GM12878 (cell line): ENCODE results near the gene TMCO1. TPM values are rescaled to one million over a fixed set of nuclear protein-coding genes. Genes with fewer than 3 reads are reported as not detected.

ENCODE experiments used
- ATAC-seq: fragments of 200-7000 bp; cut with Tn5 transposase; 3 replicates; pipeline ENCODE4 v1.9.1; 2020; ENCODE audit warnings: mild to moderate bottlenecking, moderate library complexity
- BruUV-seq: library from RNA; stranded (reverse); fragments of 400-500 nt; replicated peaks from 2 replicates; lab custom pipeline; 2021; lab: Mats Ljungman, UMichigan
- CTCF ChIA-PET: fragments of 300-600 bp; sonication (Branson Sonifier 250); formaldehyde crosslinking; extraction: SDS; loops from one replicate; lab custom pipeline; 2021; ENCODE audit warnings: inconsistent platforms; lab: Yijun Ruan, JAX
- POLR2A ChIA-PET: fragments of 350-600 bp; formaldehyde crosslinking; extraction: SDS; loops from one replicate; lab custom pipeline; 2021; ENCODE audit warnings: inconsistent platforms; lab: Charles Lee
- RAD21 ChIA-PET: fragments of 300-600 bp; sonication (Branson Sonifier 250); formaldehyde crosslinking; loops from one replicate; lab custom pipeline; 2023; ENCODE audit warnings: antibody characterized with exemption; ENCODE audit not compliant: unreplicated experiment; lab: Charles Lee
- SMC1A ChIA-PET: fragments of 300-600 bp; sonication (Branson Sonifier 250); formaldehyde crosslinking; loops from one replicate; lab custom pipeline; 2023; ENCODE audit not compliant: unreplicated experiment, uncharacterized antibody; lab: Charles Lee
- DNase-seq: peaks from one replicate; pipeline ENCODE4 v3.0.0-alpha.2; 2011; ENCODE audit warnings: low read depth, low spot score
- FAIRE-seq: peaks from 3 replicates; lab custom pipeline; 2011; peaks lifted over from hg19 to GRCh38; lab: Jason Lieb, UNC
- H2AFZ ChIP-seq: 2 replicates; pipeline ENCODE4 v1.6.0; 2011; ENCODE audit warnings: low read depth, low read length, control low read depth; ENCODE audit not compliant: control insufficient read depth
- H3K27ac ChIP-seq: 2 replicates; pipeline ENCODE4 v1.5.1; 2011; ENCODE audit warnings: control low read depth; ENCODE audit not compliant: control insufficient read depth, insufficient read depth
- H3K27me3 ChIP-seq, 2 experiments: replicated peaks in 1 of 2; 2 replicates each; pipeline versions ENCODE4 v1.6.0 to v1.6.1; 2011; ENCODE audit warnings: low read length in 1 of 2; ENCODE audit not compliant: control insufficient read depth in 2 of 2, insufficient read depth in 2 of 2
- H3K36me3 ChIP-seq, 2 experiments: 2 replicates each; pipeline ENCODE4 v1.5.1; 2011; ENCODE audit warnings: low read length in 1 of 2; ENCODE audit not compliant: control insufficient read depth in 2 of 2, insufficient read depth in 2 of 2
- H3K4me1 ChIP-seq: 2 replicates; pipeline ENCODE4 v1.6.1; 2011; ENCODE audit warnings: mild to moderate bottlenecking, low read length, moderate library complexity, mixed read lengths; ENCODE audit not compliant: control insufficient read depth, insufficient read depth
- H3K4me2 ChIP-seq: 2 replicates; pipeline ENCODE4 v1.6.0; 2011; ENCODE audit warnings: control low read depth; ENCODE audit not compliant: control insufficient read depth, insufficient read depth
- H3K4me3 ChIP-seq: fragments of 200-600 bp; sonication (generic); 2 replicates; pipeline ENCODE4 v1.5.1; 2016
- H3K79me2 ChIP-seq: 2 replicates; pipeline ENCODE4 v1.6.0; 2011; ENCODE audit warnings: low read length; ENCODE audit not compliant: control insufficient read depth, insufficient read depth
- H3K9ac ChIP-seq: 2 replicates; pipeline ENCODE4 v1.8.0; 2011; ENCODE audit warnings: low read length, control low read depth, mixed read lengths; ENCODE audit not compliant: control insufficient read depth, insufficient read depth
- H3K9me3 ChIP-seq: replicated peaks from 3 replicates; pipeline ENCODE4 v1.5.1; 2011; ENCODE audit warnings: mild to moderate bottlenecking, low read length; ENCODE audit not compliant: control insufficient read depth, insufficient read depth
- H4K20me1 ChIP-seq: 2 replicates; pipeline ENCODE4 v1.6.0; 2011; ENCODE audit not compliant: control insufficient read depth, insufficient read depth
- BCL3 ChIP-seq: IDR thresholded peaks from 2 replicates; pipeline ENCODE4 v1.6.1; 2011; ENCODE audit warnings: borderline replicate concordance, low read depth, mild to moderate bottlenecking, moderate library complexity, low read length; ENCODE audit not compliant: insufficient read depth, poor library complexity, severe bottlenecking
- BRCA1 ChIP-seq: IDR thresholded peaks from 2 replicates; pipeline ENCODE4 v1.6.1; 2011; ENCODE audit warnings: low read depth, low read length, improper control_type of control experiment
- CBFB ChIP-seq: IDR thresholded peaks from 2 replicates; pipeline ENCODE4 v1.6.1; 2016; ENCODE audit warnings: antibody characterized with exemption, low read depth
- CHD2 ChIP-seq: IDR thresholded peaks from 2 replicates; pipeline ENCODE4 v1.6.1; 2011; ENCODE audit warnings: low read depth, low read length, improper control_type of control experiment, borderline replicate concordance
- EZH2 ChIP-seq: IDR thresholded peaks from 2 replicates; pipeline ENCODE4 v1.6.1; 2012; ENCODE audit warnings: low read depth, mild to moderate bottlenecking, control low read depth, inconsistent platforms, low read length, borderline replicate concordance; ENCODE audit not compliant: control insufficient read depth
- FOS ChIP-seq: IDR thresholded peaks from 3 replicates; pipeline ENCODE4 v1.6.1; 2011; ENCODE audit warnings: borderline replicate concordance; ENCODE audit not compliant: insufficient read length; ENCODE audit errors: extremely low read depth
- GATAD2B ChIP-seq: fragments of 450-650 bp; conservative IDR thresholded peaks from 2 replicates; pipeline ENCODE4 v1.6.1; 2017; ENCODE audit warnings: low read depth, mild to moderate bottlenecking, moderate library complexity
- HDGF ChIP-seq: fragments of 450-650 bp; IDR thresholded peaks from 2 replicates; pipeline ENCODE4 v1.6.1; 2016; ENCODE audit warnings: antibody characterized with exemption
- NR2F1 ChIP-seq: fragments of 450-650 bp; conservative IDR thresholded peaks from 2 replicates; pipeline ENCODE4 v1.6.1; 2017; ENCODE audit warnings: mild to moderate bottlenecking
- NRF1 ChIP-seq: conservative IDR thresholded peaks from 2 replicates; pipeline ENCODE4 v1.6.1; 2011; ENCODE audit warnings: mild to moderate bottlenecking, low read depth, low read length, improper control_type of control experiment
- PAX8 ChIP-seq: fragments of 450-650 bp; IDR thresholded peaks from 2 replicates; pipeline ENCODE4 v1.6.1; 2017; ENCODE audit warnings: mild to moderate bottlenecking, moderate library complexity
- POLR2AphosphoS2 ChIP-seq: IDR thresholded peaks from 2 replicates; pipeline ENCODE4 v1.6.1; 2011; ENCODE audit warnings: low read depth, mild to moderate bottlenecking, low read length, improper control_type of control experiment, moderate library complexity
- RCOR1 ChIP-seq: conservative IDR thresholded peaks from 2 replicates; pipeline ENCODE4 v1.6.1; 2012; ENCODE audit warnings: low read depth, low read length, improper control_type of control experiment
- SMARCA5 ChIP-seq: fragments of 450-650 bp; IDR thresholded peaks from 2 replicates; pipeline ENCODE4 v1.6.1; 2017; ENCODE audit warnings: mild to moderate bottlenecking
- SMC3 ChIP-seq: IDR thresholded peaks from 2 replicates; pipeline ENCODE4 v1.6.1; 2011; ENCODE audit warnings: low read length, improper control_type of control experiment, borderline replicate concordance
- SREBF1 ChIP-seq: IDR thresholded peaks from 2 replicates; pipeline ENCODE4 v1.6.1; 2012; ENCODE audit warnings: mild to moderate bottlenecking, low read length
- SREBF2 ChIP-seq: IDR thresholded peaks from 2 replicates; pipeline ENCODE4 v1.6.1; 2012; ENCODE audit warnings: mild to moderate bottlenecking, low read length
- SRF ChIP-seq, 2 experiments: IDR thresholded peaks; 2 replicates each; pipeline ENCODE4 v1.6.1; 2011; ENCODE audit warnings: low read depth in 2 of 2, low read length in 2 of 2, mild to moderate bottlenecking in 1 of 2, moderate library complexity in 1 of 2
- WGBS: methylation state at CpG from one replicate; pipeline ENCODE4 v1.1.6; 2016; ENCODE audit warnings: low lambda C conversion rate; ENCODE audit not compliant: insufficient replicate concordance, insufficient coverage; ENCODE audit errors: missing lambda C conversion rate; 5-methylcytosine and 5-hydroxymethylcytosine counted together
- in situ Hi-C: fragments of 300-500 bp; cut with MboI; formaldehyde crosslinking; loops from 9 replicates; pipeline ENCODE4 v1.14.3; 2018; ENCODE audit warnings: mixed read lengths
- intact Hi-C: fragments of 100-400 bp; cut with micrococcal nuclease; formaldehyde crosslinking; loops from one replicate; pipeline ENCODE4 v1.14.2; 2022; ENCODE audit not compliant: unreplicated experiment
- polyA plus RNA-seq, 11 experiments: library from polyadenylated mRNA; depleted of rRNA in 4 of 11; unstranded in 6 of 11; stranded (reverse) in 5 of 11; fragments of >200 nt; fragmentation: Nextera tagmentation in 4 of 11; fragmentation: Illumina TruSeq in 1 of 11; extraction: Ambion mirVana in 4 of 11; extraction: Trizol in 1 of 11; gene quantifications; 1 replicate in 1 of 11; 2 replicates in 10 of 11; pipeline versions ENCODE4 v1.2.1 to v1.2.3, GENCODE V29; 2011 to 2016; ENCODE audit warnings: inconsistent platforms in 2 of 11, missing spikeins in 2 of 11, low read depth in 1 of 11
- total RNA-seq, 4 experiments: library from RNA; depleted of rRNA in 3 of 4; stranded (reverse); fragments of >200 nt in 3 of 4; fragmentation: Illumina TruSeq in 1 of 4; extraction: Trizol in 1 of 4; gene quantifications; 2 replicates each; pipeline versions ENCODE4 v1.2.1 to v1.2.3, GENCODE V29; 2013 to 2021
- TF ChIP-seq, protein P1 (sequence below): fragments of 450-650 bp; formaldehyde crosslinking; IDR thresholded peaks from 2 replicates; pipeline ENCODE4 v1.4.0; 2022; ENCODE audit warnings: mild to moderate bottlenecking, moderate library complexity
- TF ChIP-seq, protein P2 (sequence below): IDR thresholded peaks from 2 replicates; pipeline ENCODE4 v1.6.1; 2011; ENCODE audit warnings: low read depth, low read length, improper control_type of control experiment, borderline replicate concordance

TMCO1 gene
- total and polyA plus RNA-seq, 10 of the 15 experiments (the other 5 are each of a cell fraction or from before 2014, with no cell fraction given), result 50.3 to 253 (median 126) TPM

DNA sequence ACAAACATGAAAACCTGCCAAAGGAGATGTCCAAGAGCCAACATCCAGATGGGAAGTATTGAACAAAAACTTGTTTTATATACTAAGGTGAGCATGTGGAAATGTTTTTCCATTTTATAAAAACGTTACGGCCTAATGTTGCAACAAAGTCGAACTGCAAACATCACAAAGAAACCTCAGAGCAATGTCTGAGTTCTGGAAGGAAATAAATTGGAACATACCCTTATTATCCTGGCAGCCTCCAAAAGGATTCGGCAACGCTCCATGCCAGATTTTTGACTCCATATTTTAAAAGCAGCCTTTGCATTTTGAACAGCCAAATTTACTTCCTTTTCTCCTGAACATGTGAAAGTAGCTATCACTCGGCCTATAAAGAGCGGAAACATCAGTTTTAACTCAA lies 73.6 kb downstream of the TMCO1 start:
- no peaks in the 10 kb centered on the region for H3K27me3 ChIP-seq
- ChIA-PET SMC1A (no interaction called here), RAD21 (no interaction called here), CTCF (interaction anchor here (0.7 to 1.7 kb wide), 3 partner anchors 9 to 1512 kb away, joined by 3 to 5 read pairs (median 3); no protein-coding TSS in a partner anchor), POLR2A (interaction anchor here (0.8 kb wide), 1 partner anchor 72 kb away, joined by 3 read pairs; no protein-coding TSS in a partner anchor)
- ATAC-seq (no peak), DNase-seq (no peak), FAIRE-seq (no peak)
- no peak overlapping the region for H3K4me3 ChIP-seq
- H4K20me1 ChIP-seq, result no peaks in the 10 kb centered on the region
- no peak overlapping the region for H2AFZ ChIP-seq
- no peak for TF ChIP-seq CHD2
- no peak for TF ChIP-seq HDGF
- no peak for TF ChIP-seq NR2F1
- TF ChIP-seq POLR2AphosphoS2, result no peak
- TF ChIP-seq PAX8, result no peak
- TF ChIP-seq SREBF2, result no peak
- no peak for TF ChIP-seq FOS
- TF ChIP-seq CBFB, result no peak
- TF ChIP-seq, protein P1, sequence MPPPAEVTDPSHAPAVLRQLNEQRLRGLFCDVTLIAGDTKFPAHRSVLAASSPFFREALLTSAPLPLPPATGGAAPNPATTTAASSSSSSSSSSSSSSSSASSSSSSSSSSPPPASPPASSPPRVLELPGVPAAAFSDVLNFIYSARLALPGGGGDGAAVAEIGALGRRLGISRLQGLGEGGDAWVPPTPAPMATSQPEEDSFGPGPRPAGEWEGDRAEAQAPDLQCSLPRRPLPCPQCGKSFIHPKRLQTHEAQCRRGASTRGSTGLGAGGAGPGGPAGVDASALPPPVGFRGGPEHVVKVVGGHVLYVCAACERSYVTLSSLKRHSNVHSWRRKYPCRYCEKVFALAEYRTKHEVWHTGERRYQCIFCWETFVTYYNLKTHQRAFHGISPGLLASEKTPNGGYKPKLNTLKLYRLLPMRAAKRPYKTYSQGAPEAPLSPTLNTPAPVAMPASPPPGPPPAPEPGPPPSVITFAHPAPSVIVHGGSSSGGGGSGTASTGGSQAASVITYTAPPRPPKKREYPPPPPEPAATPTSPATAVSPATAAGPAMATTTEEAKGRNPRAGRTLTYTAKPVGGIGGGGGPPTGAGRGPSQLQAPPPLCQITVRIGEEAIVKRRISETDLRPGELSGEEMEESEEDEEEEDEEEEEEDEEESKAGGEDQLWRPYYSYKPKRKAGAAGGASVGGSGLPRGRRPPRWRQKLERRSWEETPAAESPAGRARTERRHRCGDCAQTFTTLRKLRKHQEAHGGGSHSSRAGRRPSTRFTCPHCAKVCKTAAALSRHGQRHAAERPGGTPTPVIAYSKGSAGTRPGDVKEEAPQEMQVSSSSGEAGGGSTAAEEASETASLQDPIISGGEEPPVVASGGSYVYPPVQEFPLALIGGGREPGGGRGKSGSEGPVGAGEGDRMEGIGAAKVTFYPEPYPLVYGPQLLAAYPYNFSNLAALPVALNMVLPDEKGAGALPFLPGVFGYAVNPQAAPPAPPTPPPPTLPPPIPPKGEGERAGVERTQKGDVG (CRISPR knock-in tag), result no peak
- TF ChIP-seq SMC3, result no peak
- TF ChIP-seq SMARCA5, result no peak
- no peak for TF ChIP-seq NRF1
- no peak for TF ChIP-seq SRF (IDR thresholded peaks at IDR 0.05; ENCODE audit: low read depth in 2 of 2, low read length in 2 of 2)
- TF ChIP-seq BCL3, result no peak
- TF ChIP-seq GATAD2B, result no peak
- no peak for TF ChIP-seq EZH2
- TF ChIP-seq SREBF1, result no peak
- TF ChIP-seq RCOR1, result no peak
- TF ChIP-seq, protein P2, sequence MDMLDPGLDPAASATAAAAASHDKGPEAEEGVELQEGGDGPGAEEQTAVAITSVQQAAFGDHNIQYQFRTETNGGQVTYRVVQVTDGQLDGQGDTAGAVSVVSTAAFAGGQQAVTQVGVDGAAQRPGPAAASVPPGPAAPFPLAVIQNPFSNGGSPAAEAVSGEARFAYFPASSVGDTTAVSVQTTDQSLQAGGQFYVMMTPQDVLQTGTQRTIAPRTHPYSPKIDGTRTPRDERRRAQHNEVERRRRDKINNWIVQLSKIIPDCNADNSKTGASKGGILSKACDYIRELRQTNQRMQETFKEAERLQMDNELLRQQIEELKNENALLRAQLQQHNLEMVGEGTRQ, result no peak
- no peak for TF ChIP-seq BRCA1
- WGBS, result 94% methylated on average over 7 of the region's 7 CpGs
- peaks cover 2% of the 10 kb centered on the region; the same call in 1 of the 3 replicates for H3K9me3 ChIP-seq
- H3K9ac ChIP-seq, result no peak overlapping the region
- H3K27ac ChIP-seq, result no peak overlapping the region
- H3K4me2 ChIP-seq, result no peak overlapping the region
- H3K4me1 ChIP-seq, result no peaks in the 10 kb centered on the region; the same call in 1 of the 2 replicates
- peaks cover 31% of the 10 kb centered on the region for H3K79me2 ChIP-seq
- in situ Hi-C loops (no loop called here), intact Hi-C loops (loop anchor here (5.0 kb wide), 1 partner anchor 63 kb away; the partner anchor contains the start of gene MGST3)
- BruUV-seq, result no TSS peak
- H3K36me3 ChIP-seq, result peaks cover 0 to 3% of the 10 kb centered on the region in 2 experiments; a peak in 1 of 4 replicates
